SU-DHL-6 (cell line): Measurements from ENCODE around the gene TAF9.

ENCODE experiments used
- CTCF ChIP-seq: fragments of 200-600 bp; sonication (generic); IDR thresholded peaks from one replicate; pipeline ENCODE4 v1.5.1; 2017; ENCODE audit warnings: antibody characterized with exemption, mild to moderate bottlenecking, low read length, moderate library complexity; ENCODE audit not compliant: insufficient read depth, poor library complexity, severe bottlenecking
- EZH2phosphoT487 ChIP-seq: fragments of 200-600 bp; sonication (generic), shearing (Covaris generic); conservative IDR thresholded peaks from 2 replicates; pipeline ENCODE4 v1.6.1; 2018; ENCODE audit warnings: mild to moderate bottlenecking, antibody characterized with exemption, low read length, moderate library complexity, mixed read lengths

- TF ChIP-seq CTCF, result no peak
- TF ChIP-seq EZH2phosphoT487, result no peak
Observed at GRCh38 chr5:69326365-69326764, 43.0 kb downstream of the TAF9 start.
